PC-3 (cell line): Measurements from ENCODE around the gene OPN1SW. TPM values are rescaled to one million over a fixed set of nuclear protein-coding genes. Genes with fewer than 3 reads are reported as not detected.

Source experiments
- ATAC-seq: fragments of 200-7000 bp; cut with Tn5 transposase; 2 replicates; pipeline ENCODE4 v1.9.1; 2020; ENCODE audit warnings: mild to moderate bottlenecking, moderate library complexity
- BruUV-seq: library from RNA; stranded (reverse); fragments of 400-500 nt; replicated peaks from 2 replicates; lab custom pipeline; 2021; lab: Mats Ljungman, UMichigan
- CTCF ChIA-PET: fragments of 300-600 bp; sonication (Branson Sonifier 250); formaldehyde crosslinking; loops from one replicate; lab custom pipeline; 2022; ENCODE audit warnings: antibody characterized with exemption; lab: Charles Lee
- POLR2A ChIA-PET: fragments of 300-600 bp; sonication (Branson Sonifier 250); formaldehyde crosslinking; loops from one replicate; lab custom pipeline; 2022; ENCODE audit warnings: antibody characterized with exemption; ENCODE audit not compliant: unreplicated experiment; lab: Charles Lee
- DNase-seq: peaks from one replicate; pipeline ENCODE4 v3.0.0-alpha.2; 2015
- H2AFZ ChIP-seq: fragments of 300-600 bp; sonication (generic); 2 replicates; pipeline ENCODE4 v1.6.0; 2016; ENCODE audit warnings: antibody characterized with exemption, low read length
- H3F3A ChIP-seq: fragments of 300-600 bp; sonication (generic); one replicate; pipeline ENCODE4 v1.6.0; 2017; ENCODE audit warnings: antibody characterized with exemption, low read length, control low read depth, mild to moderate bottlenecking; ENCODE audit not compliant: unreplicated experiment
- H3K27ac ChIP-seq: fragments of 300-600 bp; sonication (generic); 2 replicates; pipeline ENCODE4 v1.5.1; 2016; ENCODE audit warnings: mild to moderate bottlenecking, low read length
- H3K27me3 ChIP-seq: fragments of 300-600 bp; sonication (generic); 2 replicates; pipeline ENCODE4 v1.6.1; 2016; ENCODE audit warnings: low read length, mixed read lengths
- H3K36me3 ChIP-seq: fragments of 300-600 bp; sonication (generic); 2 replicates; pipeline ENCODE4 v1.6.1; 2016; ENCODE audit warnings: low read depth, mixed run types, low read length, mixed read lengths
- H3K4me1 ChIP-seq: fragments of 300-600 bp; sonication (generic); 2 replicates; pipeline ENCODE4 v1.5.1; 2016; ENCODE audit warnings: low read length; ENCODE audit not compliant: insufficient read depth
- H3K4me2 ChIP-seq: fragments of 300-600 bp; sonication (generic); 2 replicates; pipeline ENCODE4 v1.6.0; 2016; ENCODE audit warnings: low read length
- H3K4me3 ChIP-seq: fragments of 300-600 bp; sonication (generic); 2 replicates; pipeline ENCODE4 v1.5.1; 2016; ENCODE audit warnings: mild to moderate bottlenecking, low read length, mixed read lengths
- H3K79me2 ChIP-seq: fragments of 300-600 bp; sonication (generic); 2 replicates; pipeline ENCODE4 v1.6.1; 2017; ENCODE audit warnings: low read length, mixed read lengths
- H3K9ac ChIP-seq: fragments of 300-600 bp; sonication (generic); 2 replicates; pipeline ENCODE4 v1.6.0; 2016; ENCODE audit warnings: mild to moderate bottlenecking, low read length
- H3K9me2 ChIP-seq: fragments of 300-600 bp; sonication (generic); replicated peaks from 2 replicates; pipeline ENCODE4 v1.6.1; 2016; ENCODE audit warnings: mixed run types, low read length, mixed read lengths
- H3K9me3 ChIP-seq: fragments of 300-600 bp; sonication (generic); 2 replicates; pipeline ENCODE4 v1.6.1; 2016; ENCODE audit warnings: low read length, mixed read lengths
- H4K20me1 ChIP-seq: fragments of 300-600 bp; sonication (generic); 2 replicates; pipeline ENCODE4 v1.6.1; 2016; ENCODE audit warnings: low read length, mixed read lengths
- CTCF ChIP-seq: fragments of 300-600 bp; sonication (generic); conservative IDR thresholded peaks from 2 replicates; pipeline ENCODE4 v1.5.1; 2017; ENCODE audit warnings: antibody characterized with exemption, low read depth, mild to moderate bottlenecking, low read length
- EZH2 ChIP-seq: fragments of 300-600 bp; sonication (generic); IDR thresholded peaks from one replicate; pipeline ENCODE4 v1.6.1; 2017; ENCODE audit warnings: antibody characterized with exemption, mild to moderate bottlenecking, low read length; ENCODE audit not compliant: unreplicated experiment
- EZH2phosphoT487 ChIP-seq: fragments of 300-600 bp; sonication (generic); IDR thresholded peaks from 2 replicates; pipeline ENCODE4 v1.6.1; 2018; ENCODE audit warnings: mild to moderate bottlenecking, antibody characterized with exemption, low read length, borderline replicate concordance
- intact Hi-C: fragments of 100-400 bp; cut with micrococcal nuclease; formaldehyde crosslinking; loops from 2 replicates; pipeline ENCODE4 v1.9.0; 2023
- total RNA-seq: library from RNA; depleted of rRNA; stranded (reverse); fragments of >200 nt; gene quantifications from 2 replicates; pipeline ENCODE4 v1.2.3, GENCODE V29; 2014

OPN1SW gene
- total RNA-seq, 1 experiment from 2014 or later = not detected

DNA sequence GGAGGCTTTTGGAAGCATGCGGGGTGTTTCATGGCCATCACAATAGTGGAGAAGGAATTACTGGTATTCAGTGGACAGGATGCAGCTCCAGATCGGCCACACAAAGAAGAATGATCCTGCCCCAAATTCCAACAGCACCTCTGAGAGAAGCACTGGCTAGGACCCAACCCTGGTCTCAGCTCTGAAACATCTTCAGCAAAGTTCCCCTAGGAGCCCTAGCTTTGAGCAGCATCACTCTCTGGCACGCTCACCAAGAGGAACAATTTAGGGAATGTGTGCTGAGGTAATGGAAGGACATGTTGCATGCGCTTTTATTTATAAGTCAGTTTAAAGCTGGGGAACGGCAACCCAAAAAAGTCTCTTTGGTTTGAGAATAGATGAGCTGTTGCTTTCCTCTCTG lies 5.5 kb upstream of the OPN1SW start:
- TF ChIP-seq EZH2 (no peak), EZH2phosphoT487 (no peak), CTCF (no peak)
- no peaks in the 10 kb centered on the region for H3K36me3 ChIP-seq
- no peaks in the 10 kb centered on the region for H3K27me3 ChIP-seq
- H3K9ac ChIP-seq = no peak overlapping the region
- no TSS peak for BruUV-seq
- no peaks in the 10 kb centered on the region for H3K9me3 ChIP-seq
- H3K4me3 ChIP-seq = no peak overlapping the region
- CTCF ChIA-PET = interaction anchor here (0.7 kb wide), 1 partner anchor 79 kb away, joined by 10 read pairs; no protein-coding TSS in a partner anchor
- H3K4me1 ChIP-seq = no peaks in the 10 kb centered on the region
- no peak overlapping the region for H3K4me2 ChIP-seq
- H3K9me2 ChIP-seq = no peaks in the 10 kb centered on the region
- H3F3A ChIP-seq = no peaks in the 10 kb centered on the region
- H3K79me2 ChIP-seq = no peaks in the 10 kb centered on the region
- no peak overlapping the region for H3K27ac ChIP-seq
- H2AFZ ChIP-seq = no peak overlapping the region
- intact Hi-C loops = no loop called here
- no peak for ATAC-seq
- no peaks in the 10 kb centered on the region for H4K20me1 ChIP-seq
- no peak for DNase-seq
- POLR2A ChIA-PET = no interaction called here

DNA sequence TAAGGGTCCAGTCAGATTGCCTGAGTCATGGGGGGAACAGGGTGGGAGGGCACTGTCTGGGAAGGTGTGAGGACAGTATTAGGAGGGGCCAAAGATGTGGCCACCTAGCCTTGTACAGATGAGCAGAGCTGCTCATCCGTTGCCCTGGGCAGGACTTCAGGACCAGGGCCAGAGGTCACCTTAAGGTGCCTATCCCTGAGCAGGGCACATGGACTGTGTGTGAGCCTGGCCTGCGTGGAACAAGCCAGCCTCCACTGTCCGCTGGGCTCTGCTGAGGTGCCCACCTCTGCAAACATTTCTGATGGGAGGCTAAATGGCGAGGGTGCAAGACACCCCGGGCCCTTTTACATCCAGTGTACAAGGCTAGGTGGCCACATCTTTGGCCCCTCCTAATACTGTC lies 3.4 kb upstream of the OPN1SW start:
- H3K79me2 ChIP-seq = no peaks in the 10 kb centered on the region
- H3K9ac ChIP-seq = no peak overlapping the region
- no peak overlapping the region for H2AFZ ChIP-seq
- intact Hi-C loops = no loop called here
- H3K9me3 ChIP-seq = no peaks in the 10 kb centered on the region
- H3K4me3 ChIP-seq = no peak overlapping the region
- H4K20me1 ChIP-seq = no peaks in the 10 kb centered on the region
- no peaks in the 10 kb centered on the region for H3F3A ChIP-seq
- TF ChIP-seq EZH2 (no peak), CTCF (no peak)
- H3K4me2 ChIP-seq = no peak overlapping the region
- H3K9me2 ChIP-seq = no peaks in the 10 kb centered on the region
- POLR2A ChIA-PET = no interaction called here
- ATAC-seq = no peak
- no TSS peak for BruUV-seq
- no peaks in the 10 kb centered on the region for H3K4me1 ChIP-seq
- no peak overlapping the region for H3K27ac ChIP-seq
- no peak for DNase-seq
- CTCF ChIA-PET = interaction anchor here (0.6 kb wide), 1 partner anchor 84 kb away, joined by 3 read pairs; the partner anchor contains the start of gene ATP6V1F
- H3K36me3 ChIP-seq = no peaks in the 10 kb centered on the region
- H3K27me3 ChIP-seq = no peaks in the 10 kb centered on the region

GRCh38 chr7:128777156-128778123 lies 1.8 kb upstream of the OPN1SW start:
- no peak overlapping the region for H3K4me3 ChIP-seq
- BruUV-seq = no TSS peak
- no peaks in the 10 kb centered on the region for H3K27me3 ChIP-seq
- intact Hi-C loops = no loop called here
- DNase-seq (no peak), ATAC-seq (no peak)
- no peak overlapping the region for H2AFZ ChIP-seq
- TF ChIP-seq EZH2 (no peak), EZH2phosphoT487 (no peak), CTCF (no peak)
- ChIA-PET CTCF (no interaction called here), POLR2A (no interaction called here)
- H3F3A ChIP-seq = no peaks in the 10 kb centered on the region
- no peaks in the 10 kb centered on the region for H3K9me2 ChIP-seq
- H3K4me1 ChIP-seq = no peaks in the 10 kb centered on the region
- no peaks in the 10 kb centered on the region for H4K20me1 ChIP-seq
- no peak overlapping the region for H3K9ac ChIP-seq
- no peaks in the 10 kb centered on the region for H3K79me2 ChIP-seq
- no peak overlapping the region for H3K27ac ChIP-seq
- H3K9me3 ChIP-seq = no peaks in the 10 kb centered on the region
- H3K36me3 ChIP-seq = peaks cover 8% of the 10 kb centered on the region; the same call in 1 of the 2 replicates
- H3K4me2 ChIP-seq = no peak overlapping the region
